Activated CD4-positive, alpha-beta T cell treated with anti-CD3 and anti-CD28 coated beads, Interleukin-2, amount 10 ng/mL, durations not matched to agents 24 days and 14 days (primary cell): Measurements from ENCODE around the gene PXYLP1. TPM values are rescaled to one million over a fixed set of nuclear protein-coding genes. Genes with fewer than 3 reads are reported as not detected.

Experiments used
- DNase-seq: peaks from one replicate; pipeline ENCODE4 v3.0.0; 2022
- H3K27ac Mint-ChIP-seq: one replicate; pipeline ENCODE4 v1.8.0; 2022; ENCODE audit warnings: mild to moderate bottlenecking, mixed read lengths
- H3K27me3 Mint-ChIP-seq: one replicate; pipeline ENCODE4 v1.8.0; 2022; ENCODE audit warnings: mixed read lengths
- H3K36me3 Mint-ChIP-seq: one replicate; pipeline ENCODE4 v1.8.0; 2022; ENCODE audit warnings: low read depth, mild to moderate bottlenecking, mixed read lengths
- H3K4me1 Mint-ChIP-seq: one replicate; pipeline ENCODE4 v1.8.0; 2021; ENCODE audit warnings: mixed read lengths
- H3K4me3 Mint-ChIP-seq: one replicate; pipeline ENCODE4 v1.8.0; 2022; ENCODE audit warnings: mild to moderate bottlenecking, moderate library complexity, mixed read lengths
- H3K9me3 Mint-ChIP-seq: one replicate; pipeline ENCODE4 v1.8.0; 2021; ENCODE audit warnings: mixed read lengths
- intact Hi-C: fragments of 100-400 bp; cut with micrococcal nuclease; formaldehyde crosslinking; loops from one replicate; pipeline ENCODE4 v1.15.1; 2023
- total RNA-seq: library from RNA; stranded (reverse); gene quantifications from 2 replicates; pipeline ENCODE4 v1.2.3, GENCODE V29; 2022

The PXYLP1 gene
- total RNA-seq, 1 donor from 2014 or later: 10.7 TPM

GRCh38 chr3:141235661-141236171 is 4.1 kb downstream of the PXYLP1 start:
- Mint-ChIP-seq H3K9me3 (peaks cover 3% of the 10 kb centered on the region), H3K27ac (no peak overlapping the region), H3K36me3 (peaks cover 31% of the 10 kb centered on the region), H3K4me1 (peaks cover 73% of the 10 kb centered on the region), H3K27me3 (peaks cover 2% of the 10 kb centered on the region), H3K4me3 (no peak overlapping the region)
- intact Hi-C loops: no loop called here
- DNase-seq: peak; percentile 57

- Mint-ChIP-seq H3K36me3 (peaks cover 33% of the 10 kb centered on the region), H3K4me1 (peaks cover 72% of the 10 kb centered on the region), H3K27ac (peak overlapping the region; percentile 31), H3K9me3 (peaks cover 3% of the 10 kb centered on the region), H3K4me3 (no peak overlapping the region), H3K27me3 (peaks cover 2% of the 10 kb centered on the region)
- intact Hi-C loops: no loop called here
- DNase-seq: no peak
Measured at GRCh38 chr3:141236361-141236760, 4.7 kb downstream of the PXYLP1 start.

- H3K4me3 Mint-ChIP-seq: peak overlapping the region; percentile 62
- H3K27me3 Mint-ChIP-seq: no peaks in the 10 kb centered on the region
- peaks cover 41% of the 10 kb centered on the region for H3K36me3 Mint-ChIP-seq
- intact Hi-C loops: no loop called here
- H3K27ac Mint-ChIP-seq: peak overlapping the region; percentile 48
- H3K4me1 Mint-ChIP-seq: peaks cover 72% of the 10 kb centered on the region
- peak; percentile 74 for DNase-seq
- peaks cover 3% of the 10 kb centered on the region for H3K9me3 Mint-ChIP-seq
Measured at GRCh38 chr3:141237701-141238521, 6.3 kb downstream of the PXYLP1 start.

GRCh38 chr3:141239511-141240281 is 8.1 kb downstream of the PXYLP1 start:
- Mint-ChIP-seq H3K9me3 (peaks cover 3% of the 10 kb centered on the region), H3K4me1 (peaks cover 65% of the 10 kb centered on the region), H3K4me3 (no peak overlapping the region), H3K27me3 (no peaks in the 10 kb centered on the region), H3K27ac (no peak overlapping the region), H3K36me3 (peaks cover 43% of the 10 kb centered on the region)
- DNase-seq: no peak
- intact Hi-C loops: no loop called here

GRCh38 chr3:141240286-141240685 is 8.7 kb downstream of the PXYLP1 start:
- Mint-ChIP-seq H3K36me3 (peaks cover 38% of the 10 kb centered on the region), H3K4me1 (peaks cover 59% of the 10 kb centered on the region)

GRCh38 chr3:141240687-141241615 is 9.3 kb downstream of the PXYLP1 start:
- H3K9me3 Mint-ChIP-seq: peaks cover 3% of the 10 kb centered on the region
- intact Hi-C loops: no loop called here
- H3K27ac Mint-ChIP-seq: no peak overlapping the region
- no peaks in the 10 kb centered on the region for H3K27me3 Mint-ChIP-seq
- H3K36me3 Mint-ChIP-seq: peaks cover 36% of the 10 kb centered on the region
- peaks cover 56% of the 10 kb centered on the region for H3K4me1 Mint-ChIP-seq
- H3K4me3 Mint-ChIP-seq: no peak overlapping the region
- no peak for DNase-seq

More at GRCh38 chr3:141240286-141240685, 8.7 kb downstream of the PXYLP1 start:
- intact Hi-C loops: no loop called here
- no peaks in the 10 kb centered on the region for H3K27me3 Mint-ChIP-seq
- DNase-seq: no peak
- no peak overlapping the region for H3K4me3 Mint-ChIP-seq
- H3K27ac Mint-ChIP-seq: no peak overlapping the region
- H3K9me3 Mint-ChIP-seq: peaks cover 3% of the 10 kb centered on the region

GRCh38 chr3:141241616-141242376 is 10.2 kb downstream of the PXYLP1 start:
- intact Hi-C loops: no loop called here
- Mint-ChIP-seq H3K9me3 (peaks cover 3% of the 10 kb centered on the region), H3K36me3 (peaks cover 30% of the 10 kb centered on the region), H3K27me3 (no peaks in the 10 kb centered on the region), H3K27ac (no peak overlapping the region), H3K4me3 (no peak overlapping the region), H3K4me1 (peaks cover 49% of the 10 kb centered on the region)
- no peak for DNase-seq

- peak overlapping the region; percentile 24 for H3K4me3 Mint-ChIP-seq
- peaks cover 3% of the 10 kb centered on the region for H3K9me3 Mint-ChIP-seq
- DNase-seq: no peak
- peaks cover 44% of the 10 kb centered on the region for H3K4me1 Mint-ChIP-seq
- peak overlapping the region; percentile 31 for H3K27ac Mint-ChIP-seq
- no peaks in the 10 kb centered on the region for H3K27me3 Mint-ChIP-seq
- intact Hi-C loops: no loop called here
- H3K36me3 Mint-ChIP-seq: peaks cover 30% of the 10 kb centered on the region
Measured at GRCh38 chr3:141242377-141243092, 10.9 kb downstream of the PXYLP1 start.

GRCh38 chr3:141243271-141243707 is 11.7 kb downstream of the PXYLP1 start:
- peak overlapping the region; percentile 51 for H3K27ac Mint-ChIP-seq
- peaks cover 28% of the 10 kb centered on the region for H3K36me3 Mint-ChIP-seq
- intact Hi-C loops: no loop called here
- H3K9me3 Mint-ChIP-seq: peaks cover 3% of the 10 kb centered on the region
- peak overlapping the region; percentile 24 for H3K4me3 Mint-ChIP-seq
- H3K4me1 Mint-ChIP-seq: peaks cover 37% of the 10 kb centered on the region
- DNase-seq: peak; percentile 81
- no peaks in the 10 kb centered on the region for H3K27me3 Mint-ChIP-seq

- no peak for DNase-seq
- H3K27ac Mint-ChIP-seq: no peak overlapping the region
- peaks cover 15% of the 10 kb centered on the region for H3K36me3 Mint-ChIP-seq
- H3K4me1 Mint-ChIP-seq: peaks cover 17% of the 10 kb centered on the region
- H3K4me3 Mint-ChIP-seq: no peak overlapping the region
- no peaks in the 10 kb centered on the region for H3K27me3 Mint-ChIP-seq
- no peaks in the 10 kb centered on the region for H3K9me3 Mint-ChIP-seq
- intact Hi-C loops: no loop called here
Measured at GRCh38 chr3:141246224-141246957, 14.8 kb downstream of the PXYLP1 start.

- DNase-seq: no peak
- intact Hi-C loops: no loop called here
- Mint-ChIP-seq H3K9me3 (no peaks in the 10 kb centered on the region), H3K27ac (no peak overlapping the region), H3K27me3 (no peaks in the 10 kb centered on the region), H3K4me1 (peaks cover 14% of the 10 kb centered on the region), H3K4me3 (no peak overlapping the region), H3K36me3 (peaks cover 10% of the 10 kb centered on the region)
Measured at GRCh38 chr3:141246958-141247301, 15.3 kb downstream of the PXYLP1 start.

- Mint-ChIP-seq H3K4me1 (peaks cover 8% of the 10 kb centered on the region), H3K9me3 (no peaks in the 10 kb centered on the region), H3K27ac (no peak overlapping the region), H3K27me3 (no peaks in the 10 kb centered on the region), H3K4me3 (no peak overlapping the region), H3K36me3 (peaks cover 3% of the 10 kb centered on the region)
- intact Hi-C loops: no loop called here
- no peak for DNase-seq
Measured at GRCh38 chr3:141248064-141248463, 16.4 kb downstream of the PXYLP1 start.
